IPS DF 19.7 (cell line): ENCODE results near the gene LGALS13.

Source experiments
- DNase-seq: peaks from one replicate; pipeline ENCODE4 v3.0.0-alpha.2; 2013; ENCODE audit warnings: low read depth, low spot score

The LGALS13 gene, protein sequence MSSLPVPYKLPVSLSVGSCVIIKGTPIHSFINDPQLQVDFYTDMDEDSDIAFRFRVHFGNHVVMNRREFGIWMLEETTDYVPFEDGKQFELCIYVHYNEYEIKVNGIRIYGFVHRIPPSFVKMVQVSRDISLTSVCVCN

DNA sequence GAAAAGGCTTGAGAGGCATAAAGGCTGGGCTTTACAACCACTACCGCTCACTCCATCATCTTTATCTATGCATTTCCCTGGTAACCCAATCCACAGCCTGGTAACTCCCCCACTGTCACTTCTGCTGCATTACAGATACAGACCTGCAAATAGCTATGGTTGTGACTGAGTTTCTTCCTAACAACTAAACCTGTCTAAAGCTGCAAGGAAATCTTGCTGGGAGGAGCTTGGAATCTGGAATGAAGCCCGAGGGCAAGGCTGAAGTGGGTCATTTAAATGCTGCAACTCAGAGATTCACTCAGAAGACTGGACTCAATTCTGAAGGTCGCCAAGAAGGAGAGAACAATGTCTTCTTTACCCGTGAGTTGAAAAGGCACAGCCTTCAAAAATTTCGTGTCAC is at the start of gene LGALS13:
Gene LGALS13 (plus strand): TSS at position 301 of the 400 bp plus-strand sequence. CDS start 45 bp downstream, at position 346.
- no peak for DNase-seq

DNA sequence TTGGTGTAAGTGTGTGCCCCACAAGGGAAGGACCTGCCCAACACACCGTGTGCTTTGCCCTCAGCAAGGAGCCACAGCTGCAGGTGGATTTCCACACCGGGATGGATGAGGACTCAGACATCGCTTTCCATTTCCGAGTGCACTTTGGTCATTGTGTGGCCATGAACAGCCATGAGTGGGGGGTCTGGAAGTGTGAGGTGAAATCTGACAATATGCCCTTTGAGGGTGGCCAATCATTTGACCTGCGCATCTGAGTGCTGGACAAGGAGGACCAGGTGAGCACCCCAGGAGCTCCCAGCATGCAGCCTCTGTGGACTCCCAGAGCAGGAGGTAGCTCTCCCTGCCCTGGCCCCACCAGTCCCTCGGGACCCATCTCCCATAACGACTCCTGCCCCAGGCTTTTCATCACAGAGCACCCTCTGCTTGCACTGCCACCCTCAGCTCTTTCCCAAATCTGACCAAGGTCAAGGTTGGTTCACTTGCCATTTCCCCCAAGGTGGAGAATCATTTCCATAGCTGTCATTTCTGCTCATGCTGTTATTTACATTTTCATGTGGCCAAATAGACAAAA is 49.2 kb upstream of the LGALS13 start:
- DNase-seq: no peak

GRCh38 chr19:39554701-39555311 is 47.5 kb upstream of the LGALS13 start:
- no peak for DNase-seq

DNA sequence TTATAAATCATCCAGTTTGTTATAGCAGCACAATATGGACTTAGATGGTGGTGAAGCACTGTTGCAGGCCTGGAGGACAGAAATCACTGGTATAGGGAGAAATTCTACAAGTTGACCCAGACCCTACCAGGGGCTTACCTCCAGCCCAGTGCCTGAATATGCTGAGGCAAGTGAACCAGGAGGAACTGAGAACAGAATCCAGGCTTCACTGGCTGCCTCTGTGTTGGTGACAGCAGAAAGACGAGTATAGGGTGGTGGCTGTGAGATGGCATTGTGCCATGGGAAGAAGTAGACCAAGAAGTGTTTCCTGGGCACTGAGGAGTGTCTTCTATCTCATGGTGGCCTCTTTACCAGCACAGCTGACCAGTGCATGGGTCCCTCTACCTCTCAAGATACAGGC is 46.4 kb upstream of the LGALS13 start:
- DNase-seq: no peak

DNA sequence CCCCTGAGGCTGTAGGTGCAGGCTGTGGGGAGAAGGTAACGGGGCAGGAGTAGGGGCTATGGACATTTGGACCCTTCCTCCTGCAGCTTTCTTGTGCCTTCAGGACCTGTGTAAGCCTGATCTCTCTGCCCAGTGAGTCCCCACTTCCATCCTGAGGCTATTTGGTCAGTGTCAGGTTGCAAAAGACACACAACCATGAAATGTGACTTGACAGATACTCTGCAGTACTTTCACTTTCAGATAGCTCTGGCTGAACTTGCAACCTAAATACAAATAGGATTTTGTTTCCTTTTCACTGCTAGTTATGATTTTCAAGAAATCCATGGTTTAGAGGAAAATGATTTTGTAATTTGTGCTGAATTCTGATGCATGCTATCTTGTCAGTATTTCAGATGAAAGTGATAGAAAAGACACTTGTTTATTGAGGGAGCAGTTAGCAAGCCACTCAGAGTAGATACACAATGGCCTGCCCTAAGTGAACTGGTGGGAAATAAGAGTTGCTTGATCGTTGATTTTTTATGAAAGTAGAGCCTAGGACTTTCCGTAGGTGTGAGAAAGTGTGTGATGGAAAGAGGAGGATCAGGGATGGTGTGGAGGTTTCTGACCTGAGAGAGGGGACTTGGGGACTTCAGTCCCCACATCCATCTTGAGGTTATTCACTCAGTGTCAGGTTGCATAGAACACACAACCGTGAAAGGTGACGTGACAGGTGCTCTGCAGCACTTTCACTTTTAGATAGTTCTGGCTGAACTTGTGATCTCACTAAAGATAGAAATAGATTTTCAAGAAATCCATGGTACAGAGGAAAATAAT is 44.3 kb upstream of the LGALS13 start:
- DNase-seq: no peak

DNA sequence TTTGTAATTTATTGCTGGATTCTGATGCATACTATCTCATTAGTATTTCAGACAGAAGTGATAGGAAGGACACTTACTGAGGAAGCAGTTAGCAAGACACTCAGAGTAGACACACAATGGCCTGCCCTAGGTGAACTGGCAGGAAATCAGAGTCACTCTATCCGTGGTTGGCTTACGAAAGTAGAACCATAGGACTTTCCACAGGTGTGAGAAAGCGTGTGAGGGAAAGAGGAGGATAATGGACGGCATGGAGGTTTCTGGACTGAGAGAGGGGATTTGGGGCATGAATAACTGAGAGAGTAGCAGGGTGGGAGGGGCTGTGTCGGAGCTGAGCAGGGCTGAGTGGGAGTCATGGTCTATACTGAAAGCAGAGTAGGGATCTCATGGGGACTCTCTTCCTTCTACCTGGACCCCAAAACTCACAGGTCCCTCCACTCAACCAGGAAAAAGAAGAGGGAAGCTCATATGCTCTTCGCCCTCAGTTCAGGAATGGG is 43.7 kb upstream of the LGALS13 start:
- DNase-seq: no peak

- DNase-seq: no peak
Measured at GRCh38 chr19:39563408-39563807, 38.9 kb upstream of the LGALS13 start.

DNA sequence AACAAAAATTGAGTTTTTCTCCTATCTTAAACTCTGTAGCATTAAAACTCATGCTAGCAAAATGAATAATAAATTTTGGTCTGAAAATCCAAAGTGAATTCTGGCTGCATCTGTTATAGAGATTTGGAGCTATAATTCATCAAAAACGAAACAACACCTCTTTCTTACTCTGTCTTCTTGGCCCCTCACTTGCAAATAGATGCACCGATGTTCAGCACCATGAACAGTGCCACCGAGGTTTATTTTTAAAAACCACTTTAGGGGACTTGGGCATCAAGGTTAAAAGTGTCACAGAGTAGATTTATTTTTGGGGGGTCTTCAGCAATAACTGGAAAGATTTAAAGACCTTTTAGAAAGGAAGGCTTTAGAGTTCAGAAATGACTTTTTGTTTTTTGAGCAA is 36.3 kb upstream of the LGALS13 start:
- no peak for DNase-seq

GRCh38 chr19:39568604-39569003 is 33.7 kb upstream of the LGALS13 start:
- no peak for DNase-seq

- DNase-seq: no peak
Measured at GRCh38 chr19:39582442-39582841, 19.9 kb upstream of the LGALS13 start.

DNA sequence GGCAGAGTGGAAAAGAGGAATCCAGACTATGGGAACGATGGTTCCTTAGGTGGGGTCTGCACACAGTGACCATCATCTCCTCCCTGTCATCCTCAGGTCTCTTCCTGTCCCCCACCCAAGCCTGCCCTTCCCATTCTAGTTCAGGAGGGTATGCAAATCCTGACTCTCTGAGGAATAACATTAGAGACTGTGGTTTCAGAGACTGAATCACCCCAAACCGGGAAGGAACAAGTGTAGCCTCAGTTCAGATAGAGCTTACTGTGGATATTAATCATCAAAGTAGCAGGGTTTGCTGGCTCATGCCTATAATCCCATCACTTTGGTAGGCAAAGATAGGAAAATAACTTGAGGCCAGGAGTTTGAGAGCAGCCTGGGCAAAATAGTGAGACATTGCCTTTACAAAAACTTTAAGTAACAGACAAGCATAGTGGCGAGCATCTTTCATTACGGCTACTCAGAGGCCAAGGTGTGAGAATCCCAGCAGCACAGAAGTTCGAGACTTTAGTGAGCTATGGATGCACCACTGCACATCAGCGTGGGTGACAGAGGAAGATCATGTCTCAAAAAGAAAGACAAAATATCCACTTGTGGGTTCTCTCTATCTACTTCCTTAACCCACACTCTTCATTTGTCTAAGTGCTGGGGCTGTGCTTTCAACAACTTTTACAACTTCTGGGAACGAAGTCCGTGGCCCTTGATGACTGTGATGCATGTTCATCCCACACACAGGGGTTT is 19.3 kb upstream of the LGALS13 start:
- no peak for DNase-seq

- no peak for DNase-seq
Measured at GRCh38 chr19:39587496-39587895, 14.8 kb upstream of the LGALS13 start.

DNA sequence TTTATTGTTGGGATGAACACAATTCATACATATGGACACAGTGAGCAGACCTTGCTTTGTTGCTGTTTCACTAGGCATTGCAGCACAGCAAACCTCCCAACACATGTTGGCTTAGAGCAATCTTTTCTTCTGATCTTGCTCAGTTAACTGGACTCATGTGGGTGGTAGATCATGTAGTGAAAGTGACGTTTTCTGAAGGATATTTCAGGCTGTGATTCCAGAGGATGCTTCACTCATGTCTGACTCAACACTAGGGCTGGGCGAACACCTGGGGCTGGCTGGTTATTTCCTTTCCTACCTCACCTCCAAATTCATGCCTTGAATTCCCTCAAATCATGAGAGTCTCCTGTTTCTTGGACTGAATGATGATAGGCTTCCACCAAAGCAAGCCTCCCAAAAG is 14.3 kb upstream of the LGALS13 start:
- no peak for DNase-seq

DNA sequence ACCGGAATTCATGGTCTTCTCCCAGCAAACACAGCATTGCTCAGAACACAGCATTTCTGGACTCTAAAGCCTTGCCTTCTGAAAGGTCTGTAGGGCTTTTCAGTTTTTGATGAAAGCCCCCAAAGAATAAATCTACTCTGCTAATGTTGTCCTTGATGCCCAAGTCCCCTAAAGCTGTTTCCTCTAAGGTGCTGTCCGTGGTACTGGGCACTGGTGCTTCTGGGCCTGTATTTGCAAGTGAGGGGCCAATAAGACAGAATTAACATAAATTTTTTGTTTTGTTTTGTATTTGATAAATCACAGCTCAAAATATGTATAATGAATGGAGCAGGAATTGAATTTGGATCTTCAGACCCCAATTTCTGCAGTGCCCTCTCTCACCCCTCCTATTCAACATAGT is 12.1 kb upstream of the LGALS13 start:
- DNase-seq: no peak

- no peak for DNase-seq
Measured at GRCh38 chr19:39592381-39592780, 9.9 kb upstream of the LGALS13 start.

GRCh38 chr19:39595950-39596349 is 6.4 kb upstream of the LGALS13 start:
- no peak for DNase-seq

DNA sequence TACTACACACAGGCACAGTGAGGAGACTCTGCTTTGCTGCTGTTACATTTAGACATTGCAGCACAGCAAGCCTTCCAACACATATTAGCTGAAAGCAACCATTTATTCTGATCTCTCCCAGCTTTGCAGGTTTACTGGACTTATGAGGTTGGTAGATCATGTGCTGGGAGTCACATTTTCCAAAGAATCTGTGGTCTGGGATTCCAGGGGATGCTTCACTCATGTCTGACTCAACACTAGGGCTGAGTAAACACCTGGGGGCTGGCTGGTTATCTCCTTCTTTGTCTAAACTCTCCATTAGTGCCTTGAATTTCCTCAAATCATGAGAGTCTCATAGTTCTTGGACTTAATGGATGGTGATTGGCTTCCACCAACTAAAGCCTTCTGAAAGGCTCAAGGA is 5.4 kb upstream of the LGALS13 start:
- no peak for DNase-seq

DNA sequence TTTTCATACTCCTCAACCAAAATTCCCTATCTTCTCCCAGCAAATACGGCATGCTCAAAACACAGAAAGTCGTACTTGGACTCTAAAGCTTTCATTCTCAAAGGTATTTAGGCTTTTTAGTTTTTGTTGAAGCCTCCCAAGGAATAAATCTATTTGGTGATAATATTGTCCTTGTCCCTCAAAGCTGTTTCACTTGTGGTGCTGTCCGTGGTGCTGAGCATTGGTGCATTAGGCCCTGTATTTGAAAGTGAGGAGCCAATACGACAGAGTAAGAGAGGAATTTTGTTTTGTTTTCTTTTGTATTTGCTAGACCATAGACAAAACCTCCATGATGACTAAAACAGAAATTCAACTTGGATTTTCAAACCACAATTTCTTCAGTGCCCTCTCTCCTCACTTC is 3.2 kb upstream of the LGALS13 start:
- no peak for DNase-seq

GRCh38 chr19:39603825-39604224 is 1.5 kb downstream of the LGALS13 start:
- DNase-seq: no peak

GRCh38 chr19:39607021-39607420 is 4.7 kb downstream of the LGALS13 start:
- no peak for DNase-seq

DNA sequence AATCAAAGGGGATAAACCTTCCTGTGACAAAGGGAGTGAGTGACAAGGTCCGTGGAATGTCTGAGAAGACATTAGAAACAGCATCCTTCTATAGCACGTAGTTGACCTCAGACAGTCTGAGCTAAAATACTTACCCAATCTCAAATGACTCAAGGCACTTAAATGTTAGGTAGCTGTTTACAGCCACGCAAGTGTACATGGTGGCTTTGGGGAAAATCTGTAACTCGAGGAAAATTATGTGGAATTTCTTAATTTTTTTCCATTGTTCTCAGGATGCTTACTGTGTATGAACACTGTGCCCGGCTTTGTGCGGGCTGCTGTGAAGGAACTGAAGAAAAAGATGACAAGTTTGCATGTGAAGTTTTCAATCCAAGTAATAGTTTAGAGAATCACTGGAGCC is 5.2 kb downstream of the LGALS13 start:
- no peak for DNase-seq

DNA sequence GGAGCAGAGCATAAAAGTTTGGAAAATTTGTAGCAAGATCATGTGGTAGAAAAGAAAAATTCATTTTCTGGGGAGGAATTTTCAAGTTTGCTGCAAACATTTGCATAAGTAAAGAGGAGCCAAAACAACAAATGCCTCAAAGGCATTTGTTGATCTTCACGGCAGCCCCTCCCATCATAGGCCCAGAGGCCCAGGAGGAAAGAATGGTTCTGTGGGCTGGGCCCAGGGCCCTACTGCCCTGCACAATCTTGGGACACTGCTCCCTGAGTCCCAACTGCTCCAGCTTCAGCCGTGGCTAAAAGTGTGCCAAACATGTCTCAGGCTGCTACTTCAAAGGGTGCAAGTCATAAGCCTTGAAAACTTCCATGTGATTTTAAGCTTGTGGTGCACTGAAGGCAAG is 11.3 kb downstream of the LGALS13 start:
- DNase-seq: no peak
